HepG2 (cell line): ENCODE measurements around the gene DCC. TPM values are rescaled to one million over a fixed set of nuclear protein-coding genes. Genes with fewer than 3 reads are reported as not detected.

Experiments
- ATAC-seq: fragments of 200-7000 bp; cut with Tn5 transposase; 3 replicates; pipeline ENCODE4 v1.9.1; 2020; ENCODE audit warnings: mild to moderate bottlenecking, moderate library complexity
- BruUV-seq: library from RNA; stranded (reverse); fragments of 400-500 nt; replicated peaks from 2 replicates; lab custom pipeline; 2021; lab: Mats Ljungman, UMichigan
- CTCF ChIA-PET: fragments of 300-600 bp; formaldehyde crosslinking; extraction: SDS; loops from one replicate; lab custom pipeline; 2021; ENCODE audit warnings: low total read pairs, inconsistent platforms, low intra/inter-chr PET ratio; lab: Yijun Ruan, JAX
- POLR2A ChIA-PET: fragments of 350-600 bp; sonication (Branson Sonifier 250); formaldehyde crosslinking; loops from one replicate; lab custom pipeline; 2020; ENCODE audit warnings: antibody characterized with exemption, inconsistent platforms; lab: Yijun Ruan, JAX
- DNase-seq: peaks from one replicate; pipeline ENCODE4 v3.0.0-alpha.2; 2015; ENCODE audit warnings: low spot score
- FAIRE-seq: peaks from 3 replicates; lab custom pipeline; 2011; peaks lifted over from hg19 to GRCh38; lab: Jason Lieb, UNC
- H2AFZ ChIP-seq: one replicate; pipeline ENCODE4 v1.6.1; 2011; ENCODE audit warnings: low read length, inconsistent platforms
- H3K27ac ChIP-seq: fragments of 300-600 bp; 3 replicates; pipeline ENCODE4 v1.8.0; 2011; ENCODE audit warnings: mixed run types, mild to moderate bottlenecking, mixed read lengths, low read length, inconsistent platforms; ENCODE audit not compliant: insufficient read depth; ENCODE audit errors: extremely low read length
- H3K27me3 ChIP-seq, 2 experiments: fragments of 200-600 bp in 1 of 2; 2 replicates in 1 of 2; 3 replicates in 1 of 2; pipeline versions ENCODE4 v1.6.0 to v1.8.0; 2011; ENCODE audit warnings: low read length in 2 of 2, mild to moderate bottlenecking in 2 of 2, moderate library complexity in 2 of 2, inconsistent platforms in 1 of 2; ENCODE audit not compliant: insufficient read depth in 2 of 2, control insufficient read depth in 1 of 2
- H3K36me3 ChIP-seq, 2 experiments: fragments of 200-600 bp in 1 of 2; replicated peaks in 1 of 2; 2 replicates in 1 of 2; 3 replicates in 1 of 2; pipeline versions ENCODE4 v1.5.1 to v1.8.0; 2011; ENCODE audit warnings: low read length in 2 of 2, inconsistent platforms in 1 of 2; ENCODE audit not compliant: insufficient read depth in 2 of 2, control insufficient read depth in 1 of 2
- H3K4me1 ChIP-seq: 2 replicates; pipeline ENCODE4 v1.5.1; 2012; ENCODE audit warnings: low read length, inconsistent platforms; ENCODE audit not compliant: insufficient read depth
- H3K4me2 ChIP-seq: 2 replicates; pipeline ENCODE4 v1.6.0; 2011; ENCODE audit warnings: low read depth, low read length, inconsistent platforms
- H3K4me3 ChIP-seq, 3 experiments: fragments of 200-600 bp in 1 of 3; sonication (generic), shearing (Covaris generic) in 1 of 3; replicated peaks in 1 of 3; 2 replicates each; pipeline ENCODE4 v1.5.1; 2011 to 2016; ENCODE audit warnings: low read length in 3 of 3, inconsistent platforms in 2 of 3, low read depth in 2 of 3, mild to moderate bottlenecking in 2 of 3, control low read depth in 1 of 3, mixed read lengths in 1 of 3; ENCODE audit not compliant: insufficient read depth in 1 of 3
- H3K79me2 ChIP-seq: one replicate; pipeline ENCODE4 v1.6.1; 2011; ENCODE audit warnings: low read length, inconsistent platforms; ENCODE audit not compliant: insufficient read depth
- H3K9ac ChIP-seq: 2 replicates; pipeline ENCODE4 v1.6.0; 2011; ENCODE audit warnings: mild to moderate bottlenecking, low read depth, low read length, inconsistent platforms; ENCODE audit not compliant: insufficient read depth
- H3K9me3 ChIP-seq: 2 replicates; pipeline ENCODE4 v1.5.1; 2012; ENCODE audit warnings: mild to moderate bottlenecking, low read length
- H4K20me1 ChIP-seq: 2 replicates; pipeline ENCODE4 v1.6.0; 2011; ENCODE audit warnings: inconsistent platforms, mild to moderate bottlenecking, low read length, moderate library complexity; ENCODE audit not compliant: insufficient read depth
- ARNT ChIP-seq: fragments of 450-650 bp; IDR thresholded peaks from 2 replicates; pipeline ENCODE4 v1.6.1; 2017
- ARNTL ChIP-seq: sonication (generic); formaldehyde crosslinking; IDR thresholded peaks from 2 replicates; pipeline ENCODE4 v1.4.0; 2020; ENCODE audit warnings: mild to moderate bottlenecking, missing genetic modification reagents
- CREM ChIP-seq, 2 experiments: sonication (generic) in 1 of 2; formaldehyde crosslinking in 1 of 2; IDR thresholded peaks; 2 replicates each; pipeline versions ENCODE4 v1.4.0 to v1.6.1; 2016 to 2020; ENCODE audit warnings: antibody characterized with exemption in 1 of 2, mild to moderate bottlenecking in 1 of 2, missing genetic modification reagents in 1 of 2
- HDAC6 ChIP-seq: fragments of 200-600 bp; sonication (generic); IDR thresholded peaks from 2 replicates; pipeline ENCODE4 v1.7.0; 2017; ENCODE audit warnings: mild to moderate bottlenecking, antibody characterized with exemption, low read length, low read depth
- MBNL3 ChIP-seq: fragments of 250-450 bp; sonication (Bioruptor Pico); conservative IDR thresholded peaks from 2 replicates; pipeline ENCODE4 v1.8.0; 2022; ENCODE audit warnings: mild to moderate bottlenecking, inconsistent platforms
- MLLT10 ChIP-seq: sonication (generic); formaldehyde crosslinking; IDR thresholded peaks from 2 replicates; pipeline ENCODE4 v1.4.0; 2020; ENCODE audit warnings: missing genetic modification reagents
- MLX ChIP-seq: IDR thresholded peaks from 2 replicates; pipeline ENCODE4 v1.6.1; 2016
- NPAS2 ChIP-seq: sonication (generic); formaldehyde crosslinking; IDR thresholded peaks from 2 replicates; pipeline ENCODE4 v1.8.0; 2022; ENCODE audit warnings: mild to moderate bottlenecking, missing genetic modification reagents, borderline replicate concordance
- NRL ChIP-seq: sonication (generic); formaldehyde crosslinking; IDR thresholded peaks from 2 replicates; pipeline ENCODE4 v1.5.0; 2020; ENCODE audit warnings: missing genetic modification reagents, mild to moderate bottlenecking, moderate library complexity, borderline replicate concordance
- PHF20 ChIP-seq: sonication (generic); formaldehyde crosslinking; IDR thresholded peaks from 2 replicates; pipeline ENCODE4 v1.5.0; 2020; ENCODE audit warnings: mild to moderate bottlenecking, missing genetic modification reagents
- POLR2AphosphoS5 ChIP-seq: IDR thresholded peaks from 2 replicates; pipeline ENCODE4 v1.6.1; 2012; ENCODE audit warnings: low read depth, low read length
- SP2 ChIP-seq: sonication (generic); formaldehyde crosslinking; IDR thresholded peaks from 2 replicates; pipeline ENCODE4 v1.5.1; 2020; ENCODE audit warnings: mild to moderate bottlenecking, missing genetic modification reagents
- TARDBP ChIP-seq: sonication (generic); formaldehyde crosslinking; IDR thresholded peaks from 2 replicates; pipeline ENCODE4 v1.8.0; 2022; ENCODE audit warnings: mild to moderate bottlenecking, missing genetic modification reagents
- ZNF160 ChIP-seq: sonication (generic); formaldehyde crosslinking; IDR thresholded peaks from 2 replicates; pipeline ENCODE4 v1.8.0; 2022; ENCODE audit warnings: mild to moderate bottlenecking, inconsistent platforms, missing genetic modification reagents
- ZNF749 ChIP-seq: sonication (generic); formaldehyde crosslinking; IDR thresholded peaks from 2 replicates; pipeline ENCODE4 v1.8.0; 2022; ENCODE audit warnings: mild to moderate bottlenecking, missing genetic modification reagents, moderate library complexity, borderline replicate concordance
- WGBS: methylation state at CpG from one replicate; pipeline ENCODE4 v1.1.6; 2017; ENCODE audit warnings: low lambda C conversion rate; 5-methylcytosine and 5-hydroxymethylcytosine counted together
- in situ Hi-C: cut with HindIII; loops from 2 replicates; pipeline ENCODE4 v1.10.0; 2017; ENCODE audit warnings: low pct_unique_long_range_greater_than_20kb; ENCODE audit not compliant: extremely low pct_ligation_motif_present
- intact Hi-C: fragments of 100-400 bp; cut with micrococcal nuclease; formaldehyde crosslinking; loops from one replicate; pipeline ENCODE4 v1.10.0; 2022; ENCODE audit not compliant: unreplicated experiment
- polyA plus RNA-seq, 8 experiments: library from polyadenylated mRNA; depleted of rRNA in 3 of 8; stranded (reverse) in 7 of 8; unstranded in 1 of 8; fragments of >200 nt; fragmentation: Illumina TruSeq in 4 of 8; extraction: Trizol in 4 of 8; gene quantifications; 2 replicates each; pipeline versions ENCODE4 v1.2.1 to v1.2.3, GENCODE V29; 2011 to 2016; ENCODE audit warnings: low read depth in 4 of 8, missing spikeins in 1 of 8, mixed read lengths in 1 of 8; ENCODE audit not compliant: insufficient read depth in 1 of 8
- total RNA-seq, 5 experiments: library from RNA; depleted of rRNA; stranded (reverse); fragments of >200 nt; fragmentation: Illumina TruSeq; extraction: Trizol; gene quantifications; 2 replicates each; pipeline ENCODE4 v1.2.3, GENCODE V29; 2016; ENCODE audit warnings: low read depth in 1 of 5
- TF ChIP-seq, protein P1 (sequence below): sonication (generic); formaldehyde crosslinking; conservative IDR thresholded peaks from 2 replicates; pipeline ENCODE4 v1.4.0; 2020; ENCODE audit warnings: missing genetic modification reagents
- TF ChIP-seq, protein P2 (sequence below), 2 experiments: sonication (generic) in 1 of 2; formaldehyde crosslinking in 1 of 2; IDR thresholded peaks; 2 replicates each; pipeline versions ENCODE4 v1.5.1 to v1.6.1; 2011 to 2020; ENCODE audit warnings: borderline replicate concordance in 1 of 2, low read depth in 1 of 2, low read length in 1 of 2, mild to moderate bottlenecking in 1 of 2, missing genetic modification reagents in 1 of 2, moderate library complexity in 1 of 2
- TF ChIP-seq, protein P3 (sequence below): sonication (generic); formaldehyde crosslinking; IDR thresholded peaks from 2 replicates; pipeline ENCODE4 v1.4.0; 2020; ENCODE audit warnings: mild to moderate bottlenecking, missing genetic modification reagents

Gene DCC
- total and polyA plus RNA-seq, 2 of the 13 experiments (the other 11 are each of a cell fraction or from before 2014, with no cell fraction given) = not detected

DNA sequence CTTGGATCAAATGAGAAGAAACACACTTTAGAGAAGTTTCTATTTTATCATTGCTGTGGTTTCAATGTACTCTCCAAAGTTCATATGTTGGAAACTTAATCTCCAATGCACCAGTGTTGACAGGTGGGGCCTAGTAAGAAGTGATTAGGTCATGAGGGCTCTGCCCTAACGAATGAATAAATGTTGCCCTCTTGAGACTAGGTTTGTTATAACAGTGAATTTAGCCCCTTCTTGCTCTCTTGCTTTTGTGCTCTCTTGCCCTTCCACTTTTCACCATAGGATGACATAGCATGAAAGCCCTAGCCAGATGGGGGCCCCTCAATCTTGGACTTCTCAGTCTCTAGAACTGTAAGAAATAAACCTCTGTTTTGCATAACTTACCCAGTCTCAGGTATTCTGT, 664.8 kb downstream of the DCC start:
- FAIRE-seq (no peak), ATAC-seq (no peak)
- in situ Hi-C loops = no loop called here

More for the DNA sequence above, 664.8 kb downstream of the DCC start:
- no peaks in the 10 kb centered on the region for H3K9me3 ChIP-seq
- intact Hi-C loops = no loop called here
- TF ChIP-seq PHF20 (CRISPR knock-in tag) (no peak), MBNL3 (no peak), ARNTL (no peak), TARDBP (CRISPR knock-in tag) (no peak), ARNT (no peak), MLLT10 (CRISPR knock-in tag) (no peak), SP2 (CRISPR knock-in tag) (no peak), MLX (CRISPR knock-in tag) (no peak), HDAC6 (no peak), ZNF160 (CRISPR knock-in tag) (no peak), NRL (CRISPR knock-in tag) (no peak), CREM (IDR thresholded peaks at IDR 0.05) (no peak), CREM (CRISPR knock-in tag; IDR thresholded peaks at IDR 0.05) (no peak), ZNF749 (CRISPR knock-in tag) (no peak), POLR2AphosphoS5 (no peak), NPAS2 (CRISPR knock-in tag) (no peak)
- TF ChIP-seq, protein P1, sequence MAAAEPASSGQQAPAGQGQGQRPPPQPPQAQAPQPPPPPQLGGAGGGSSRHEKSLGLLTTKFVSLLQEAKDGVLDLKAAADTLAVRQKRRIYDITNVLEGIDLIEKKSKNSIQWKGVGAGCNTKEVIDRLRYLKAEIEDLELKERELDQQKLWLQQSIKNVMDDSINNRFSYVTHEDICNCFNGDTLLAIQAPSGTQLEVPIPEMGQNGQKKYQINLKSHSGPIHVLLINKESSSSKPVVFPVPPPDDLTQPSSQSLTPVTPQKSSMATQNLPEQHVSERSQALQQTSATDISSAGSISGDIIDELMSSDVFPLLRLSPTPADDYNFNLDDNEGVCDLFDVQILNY (CRISPR knock-in tag) = no peak
- TF ChIP-seq, protein P2, sequence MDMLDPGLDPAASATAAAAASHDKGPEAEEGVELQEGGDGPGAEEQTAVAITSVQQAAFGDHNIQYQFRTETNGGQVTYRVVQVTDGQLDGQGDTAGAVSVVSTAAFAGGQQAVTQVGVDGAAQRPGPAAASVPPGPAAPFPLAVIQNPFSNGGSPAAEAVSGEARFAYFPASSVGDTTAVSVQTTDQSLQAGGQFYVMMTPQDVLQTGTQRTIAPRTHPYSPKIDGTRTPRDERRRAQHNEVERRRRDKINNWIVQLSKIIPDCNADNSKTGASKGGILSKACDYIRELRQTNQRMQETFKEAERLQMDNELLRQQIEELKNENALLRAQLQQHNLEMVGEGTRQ (IDR thresholded peaks at IDR 0.05; ENCODE audit: low read depth, low read length) = no peak
- TF ChIP-seq, protein P2 (CRISPR knock-in tag; IDR thresholded peaks at IDR 0.05; ENCODE audit: borderline replicate concordance) = no peak
- TF ChIP-seq, protein P3, sequence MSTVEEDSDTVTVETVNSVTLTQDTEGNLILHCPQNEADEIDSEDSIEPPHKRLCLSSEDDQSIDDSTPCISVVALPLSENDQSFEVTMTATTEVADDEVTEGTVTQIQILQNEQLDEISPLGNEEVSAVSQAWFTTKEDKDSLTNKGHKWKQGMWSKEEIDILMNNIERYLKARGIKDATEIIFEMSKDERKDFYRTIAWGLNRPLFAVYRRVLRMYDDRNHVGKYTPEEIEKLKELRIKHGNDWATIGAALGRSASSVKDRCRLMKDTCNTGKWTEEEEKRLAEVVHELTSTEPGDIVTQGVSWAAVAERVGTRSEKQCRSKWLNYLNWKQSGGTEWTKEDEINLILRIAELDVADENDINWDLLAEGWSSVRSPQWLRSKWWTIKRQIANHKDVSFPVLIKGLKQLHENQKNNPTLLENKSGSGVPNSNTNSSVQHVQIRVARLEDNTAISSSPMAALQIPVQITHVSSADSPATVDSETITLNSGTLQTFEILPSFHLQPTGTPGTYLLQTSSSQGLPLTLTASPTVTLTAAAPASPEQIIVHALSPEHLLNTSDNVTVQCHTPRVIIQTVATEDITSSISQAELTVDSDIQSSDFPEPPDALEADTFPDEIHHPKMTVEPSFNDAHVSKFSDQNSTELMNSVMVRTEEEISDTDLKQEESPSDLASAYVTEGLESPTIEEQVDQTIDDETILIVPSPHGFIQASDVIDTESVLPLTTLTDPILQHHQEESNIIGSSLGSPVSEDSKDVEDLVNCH = no peak
- H3K36me3 ChIP-seq = no peaks in the 10 kb centered on the region
- H2AFZ ChIP-seq = no peak overlapping the region
- no peaks in the 10 kb centered on the region for H3K27me3 ChIP-seq
- no peak overlapping the region for H3K27ac ChIP-seq
- no peak for DNase-seq
- no TSS peak for BruUV-seq
- no peak overlapping the region for H3K4me2 ChIP-seq
- no peaks in the 10 kb centered on the region for H3K79me2 ChIP-seq
- H3K4me1 ChIP-seq = no peaks in the 10 kb centered on the region
- 0% methylated on average over 1 of the region's 1 CpG for WGBS
- H4K20me1 ChIP-seq = no peaks in the 10 kb centered on the region
- POLR2A ChIA-PET = no interaction called here
- CTCF ChIA-PET = no interaction called here
- H3K9ac ChIP-seq = no peak overlapping the region
- no peak overlapping the region for H3K4me3 ChIP-seq
